ENCODE measurements around the gene SERTAD3. TPM values are rescaled to one million over a fixed set of nuclear protein-coding genes. Genes with fewer than 3 reads are reported as not detected.

Gene SERTAD3
- total RNA-seq, 2 experiments from 2014 or later, result 6.0 to 6.8 TPM

GRCh38 chr19:40419066-40419612 is 25.0 kb downstream of the SERTAD3 start:
- ChIA-PET CTCF (interaction anchor here (1.3 to 3.6 kb wide), 4 partner anchors 8 to 45 kb away, joined by 3 to 27 read pairs (median 18); partner anchors contain the start of genes BLVRB and SERTAD3), POLR2A (no interaction called here)

DNA sequence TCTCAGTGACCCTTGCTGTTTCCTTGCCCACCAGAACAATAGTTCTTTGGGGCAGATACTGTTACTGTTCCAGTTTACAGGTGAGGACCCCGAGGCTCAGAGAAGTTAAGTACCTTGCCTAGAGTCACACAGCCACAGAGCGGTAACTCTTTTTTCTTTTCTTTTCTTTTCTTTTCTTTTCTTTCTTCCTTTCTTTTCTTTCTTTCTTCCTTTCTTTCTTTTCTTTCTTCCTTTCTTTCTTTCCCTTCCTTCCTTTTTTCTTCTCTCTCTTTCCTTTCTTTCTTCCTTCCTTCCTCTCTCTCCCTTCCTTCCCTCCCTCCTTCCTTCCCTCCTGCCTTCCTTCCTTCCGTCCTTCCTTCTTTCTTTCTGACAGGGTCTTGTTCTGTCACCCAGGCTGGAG is 26.1 kb downstream of the SERTAD3 start:
- POLR2A ChIA-PET, result no interaction called here
- CTCF ChIA-PET, result interaction anchor here (1.3 kb wide), 2 partner anchors 14 to 15 kb away, joined by 3 read pairs; no protein-coding TSS in a partner anchor

- ChIA-PET CTCF (interaction anchor here (0.6 to 1.3 kb wide), 2 partner anchors 14 to 209 kb away, joined by 3 read pairs; no protein-coding TSS in a partner anchor), POLR2A (interaction anchor here (0.6 kb wide), 1 partner anchor 68 kb away, joined by 6 read pairs; no protein-coding TSS in a partner anchor)
Observed at GRCh38 chr19:40417643-40417981, 26.5 kb downstream of the SERTAD3 start.

DNA sequence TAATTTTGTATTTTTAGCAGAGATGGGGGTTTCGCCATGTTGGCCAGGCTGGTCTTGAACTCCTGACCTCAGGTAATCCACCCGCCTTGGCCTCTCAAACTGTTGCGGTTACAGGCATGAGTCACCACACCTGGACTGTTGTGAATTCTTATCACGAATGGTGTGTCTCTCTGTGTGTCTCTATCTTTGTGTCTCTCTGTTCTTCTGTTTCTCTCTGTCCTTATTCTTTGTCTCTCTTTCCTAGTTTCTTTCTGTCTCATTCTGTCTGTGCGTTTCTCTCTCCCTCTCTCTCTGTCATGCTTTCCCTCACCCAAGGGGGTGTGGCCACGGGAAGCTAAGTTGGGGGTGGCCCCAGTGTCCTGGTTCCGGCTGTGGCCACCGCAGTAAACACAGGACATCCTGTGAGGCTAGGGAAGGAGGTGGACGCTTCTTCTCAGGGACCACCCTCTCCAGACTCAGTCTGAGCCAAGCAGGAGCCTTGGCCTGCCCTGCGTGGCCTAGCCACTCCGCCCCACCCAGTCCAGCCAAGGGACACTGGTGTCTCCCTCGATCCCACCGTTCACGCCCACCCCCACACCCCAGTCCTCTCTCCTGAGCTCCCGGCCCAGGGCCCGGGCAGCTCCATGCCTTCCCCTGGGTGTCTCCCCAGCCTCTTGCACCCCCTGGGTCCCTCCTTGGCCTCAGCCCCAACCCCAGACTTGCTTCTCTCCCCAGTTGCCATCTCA is 27.1 kb downstream of the SERTAD3 start:
- ChIA-PET POLR2A (interaction anchor here (0.6 kb wide), 1 partner anchor 67 kb away, joined by 6 read pairs; no protein-coding TSS in a partner anchor), CTCF (interaction anchor here (0.6 to 1.3 kb wide), 2 partner anchors 14 to 209 kb away, joined by 3 read pairs; no protein-coding TSS in a partner anchor)

GRCh38 chr19:40415768-40416167 is 28.4 kb downstream of the SERTAD3 start:
- ChIA-PET POLR2A (interaction anchor here (0.5 kb wide), 1 partner anchor 223 kb away, joined by 7 read pairs; no protein-coding TSS in a partner anchor), CTCF (interaction anchor here (0.8 kb wide), 1 partner anchor 111 kb away, joined by 3 read pairs; no protein-coding TSS in a partner anchor)

DNA sequence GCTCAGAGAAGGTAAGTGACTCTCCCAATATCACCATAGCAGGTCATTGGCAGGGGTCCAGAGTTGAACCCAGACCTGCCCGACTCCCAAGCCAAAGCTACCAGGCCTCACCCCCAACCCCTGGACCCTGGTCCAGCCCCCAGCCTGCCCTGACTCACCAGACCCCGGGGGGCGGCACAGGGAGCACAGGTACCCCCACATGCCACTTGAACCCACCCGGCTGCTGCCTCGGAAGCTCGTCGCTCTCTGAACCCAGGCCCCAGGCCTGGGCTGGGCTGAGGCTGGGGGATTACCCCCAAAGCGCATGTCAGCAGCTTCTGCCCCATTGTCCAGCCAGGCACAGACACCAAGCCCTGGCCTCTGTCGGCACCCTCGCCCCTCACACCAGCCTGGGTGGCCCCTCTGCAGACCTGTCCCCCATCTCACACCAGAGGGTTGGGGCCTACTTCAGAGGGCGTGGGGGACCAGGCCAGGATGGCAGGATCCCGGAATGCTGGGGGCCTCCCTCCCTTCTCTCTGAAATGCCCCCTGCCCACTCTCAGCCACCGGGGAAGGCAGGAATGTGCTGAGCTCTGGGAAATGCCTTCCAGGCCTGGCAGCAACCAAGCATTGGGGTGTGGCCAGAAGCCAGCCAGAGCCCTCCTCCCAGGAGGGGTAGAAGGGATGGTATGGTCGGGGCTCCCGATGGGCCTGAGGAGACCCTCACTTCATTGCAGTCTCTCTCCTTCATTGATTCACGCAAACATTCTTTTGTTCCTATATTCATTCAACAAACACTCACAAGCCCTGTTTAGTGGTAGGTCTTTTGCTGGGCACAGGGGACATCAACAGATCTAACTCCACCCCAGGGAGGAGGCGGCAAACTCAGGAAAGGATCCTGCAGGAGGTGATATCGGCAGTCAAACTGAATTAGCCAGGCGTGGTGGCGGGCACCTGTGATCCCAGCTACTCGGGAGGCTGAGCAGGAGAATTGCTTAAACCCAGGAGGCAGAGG is 29.3 kb downstream of the SERTAD3 start:
- CTCF ChIA-PET, result interaction anchor here (0.6 kb wide), 1 partner anchor 1077 kb away, joined by 4 read pairs; no protein-coding TSS in a partner anchor
- POLR2A ChIA-PET, result interaction anchor here (0.5 kb wide), 1 partner anchor 224 kb away, joined by 7 read pairs; no protein-coding TSS in a partner anchor

DNA sequence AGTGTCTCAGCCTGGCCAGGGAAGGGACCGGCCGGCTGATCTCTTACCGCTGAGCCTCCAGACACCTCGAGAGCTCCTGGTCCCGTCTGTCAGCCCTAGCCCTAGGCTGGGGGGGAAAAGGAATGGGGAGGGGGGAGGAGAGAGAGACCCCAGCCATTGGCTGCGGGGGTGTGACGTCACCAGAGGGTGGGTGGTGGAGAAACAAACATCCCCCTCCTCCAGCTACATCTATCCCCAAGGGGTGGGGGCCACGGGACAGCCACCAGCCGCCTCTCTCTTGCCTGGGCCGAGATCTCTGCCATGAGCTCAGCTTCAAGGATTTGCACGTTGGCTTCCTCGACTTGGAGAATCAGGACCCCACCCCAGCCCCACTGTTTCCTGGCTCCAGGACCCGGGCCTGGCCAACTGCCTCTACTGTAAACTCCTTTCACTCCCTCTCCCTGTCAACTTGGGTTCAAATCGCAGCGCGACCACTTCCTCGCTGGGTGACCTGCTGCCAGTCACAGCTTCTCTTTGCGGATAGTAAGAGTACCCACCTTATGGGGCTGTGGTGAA is 30.8 kb downstream of the SERTAD3 start, which contains the start of gene PRX:
Gene PRX (minus strand): TSS at position 88 of the 555 bp plus-strand sequence. CDS start 5,446 bp downstream, outside the sequence.
- POLR2A ChIA-PET, result no interaction called here
- CTCF ChIA-PET, result no interaction called here

DNA sequence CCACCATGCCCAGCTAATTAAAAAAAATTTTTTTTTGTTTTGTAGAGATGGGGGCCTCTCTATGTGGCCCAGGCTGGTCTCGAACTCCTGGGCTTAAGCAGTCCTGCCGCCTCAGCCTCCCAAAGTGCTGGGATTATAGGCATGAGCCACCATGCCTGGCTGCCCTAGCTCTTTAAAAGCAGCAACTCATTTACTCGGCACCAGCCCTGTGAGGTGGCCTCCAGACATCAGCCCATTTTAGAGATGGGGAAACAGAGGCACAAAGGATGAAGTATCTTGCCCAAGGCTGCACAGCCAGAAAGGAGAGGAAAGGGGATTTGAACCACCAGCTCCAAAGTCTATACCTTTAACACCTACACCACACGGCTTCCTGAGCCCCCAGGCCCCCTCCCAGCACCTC is 31.3 kb downstream of the SERTAD3 start:
- CTCF ChIA-PET, result interaction anchor here (2.7 kb wide), 1 partner anchor 7 kb away, joined by 16 read pairs; no protein-coding TSS in a partner anchor
- POLR2A ChIA-PET, result interaction anchor here (0.6 kb wide), 1 partner anchor 262 kb away, joined by 4 read pairs; no protein-coding TSS in a partner anchor

DNA sequence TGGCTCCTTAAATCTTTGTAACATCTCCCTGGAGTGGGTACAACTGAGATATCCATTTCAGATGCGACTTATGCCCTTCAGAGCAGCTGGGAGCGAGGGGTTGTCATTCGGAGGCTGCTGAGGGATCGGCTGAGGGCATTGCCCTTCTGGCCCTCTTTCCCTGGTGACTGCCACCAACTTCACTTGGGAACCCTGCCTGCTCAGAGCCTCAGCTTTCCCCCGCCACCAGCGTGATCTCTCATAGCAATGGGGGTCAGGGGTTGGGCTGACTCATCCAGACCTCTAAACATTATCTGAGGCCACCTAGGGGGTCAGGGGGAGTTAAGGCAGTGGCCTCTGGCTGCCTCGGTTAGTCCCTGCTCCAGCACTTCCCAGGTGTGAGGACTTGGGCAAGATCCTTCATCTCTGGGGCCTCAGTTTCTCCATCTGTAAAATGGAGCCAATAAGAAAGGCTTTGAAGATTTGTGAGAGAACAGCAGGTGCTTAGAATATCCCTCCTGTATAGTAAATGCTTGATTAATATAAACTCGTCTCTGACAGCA is 32.1 kb downstream of the SERTAD3 start:
- POLR2A ChIA-PET, result no interaction called here

GRCh38 chr19:40411125-40411842 is 32.9 kb downstream of the SERTAD3 start:
- ChIA-PET POLR2A (no interaction called here), CTCF (interaction anchor here (1.2 to 2.7 kb wide), 2 partner anchors 9 to 188 kb away, joined by 4 to 16 read pairs; no protein-coding TSS in a partner anchor)

More for the DNA sequence above, 32.1 kb downstream of the SERTAD3 start:
- CTCF ChIA-PET, result interaction anchor here (2.7 kb wide), 1 partner anchor 8 kb away, joined by 16 read pairs; no protein-coding TSS in a partner anchor

DNA sequence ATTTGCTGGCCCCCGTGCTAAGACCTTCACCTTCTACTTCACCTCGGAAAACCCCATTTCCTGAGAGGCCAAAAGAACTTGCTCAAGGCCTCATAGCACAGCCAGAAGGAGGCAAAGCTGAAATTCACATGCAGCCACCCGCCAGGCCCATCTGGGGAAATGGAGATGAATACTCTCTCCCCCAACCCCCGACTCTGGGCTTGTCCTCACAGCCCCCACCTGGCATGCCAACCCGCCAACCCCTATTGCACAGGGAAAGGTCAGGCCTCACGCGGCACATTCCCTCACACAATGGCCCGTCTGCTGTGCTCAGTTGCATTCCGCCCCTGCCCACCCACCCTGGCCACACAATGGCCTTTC is 34.1 kb downstream of the SERTAD3 start:
- ChIA-PET CTCF (interaction anchor here (1.2 kb wide), 1 partner anchor 189 kb away, joined by 4 read pairs; no protein-coding TSS in a partner anchor), POLR2A (no interaction called here)

GRCh38 chr19:40408598-40408925 is 35.6 kb downstream of the SERTAD3 start:
- POLR2A ChIA-PET, result interaction anchor here (0.6 kb wide), 1 partner anchor 212 kb away, joined by 3 read pairs; no protein-coding TSS in a partner anchor

GRCh38 chr19:40407714-40408597 is 36.2 kb downstream of the SERTAD3 start:
- POLR2A ChIA-PET, result interaction anchor here (0.6 kb wide), 1 partner anchor 213 kb away, joined by 3 read pairs; no protein-coding TSS in a partner anchor
- CTCF ChIA-PET, result interaction anchor here (0.9 to 2.8 kb wide), 3 partner anchors 13 to 103 kb away, joined by 3 to 12 read pairs (median 4); no protein-coding TSS in a partner anchor

More at GRCh38 chr19:40408598-40408925, 35.6 kb downstream of the SERTAD3 start:
- CTCF ChIA-PET, result interaction anchor here (0.9 kb wide), 1 partner anchor 23 kb away, joined by 3 read pairs; no protein-coding TSS in a partner anchor

DNA sequence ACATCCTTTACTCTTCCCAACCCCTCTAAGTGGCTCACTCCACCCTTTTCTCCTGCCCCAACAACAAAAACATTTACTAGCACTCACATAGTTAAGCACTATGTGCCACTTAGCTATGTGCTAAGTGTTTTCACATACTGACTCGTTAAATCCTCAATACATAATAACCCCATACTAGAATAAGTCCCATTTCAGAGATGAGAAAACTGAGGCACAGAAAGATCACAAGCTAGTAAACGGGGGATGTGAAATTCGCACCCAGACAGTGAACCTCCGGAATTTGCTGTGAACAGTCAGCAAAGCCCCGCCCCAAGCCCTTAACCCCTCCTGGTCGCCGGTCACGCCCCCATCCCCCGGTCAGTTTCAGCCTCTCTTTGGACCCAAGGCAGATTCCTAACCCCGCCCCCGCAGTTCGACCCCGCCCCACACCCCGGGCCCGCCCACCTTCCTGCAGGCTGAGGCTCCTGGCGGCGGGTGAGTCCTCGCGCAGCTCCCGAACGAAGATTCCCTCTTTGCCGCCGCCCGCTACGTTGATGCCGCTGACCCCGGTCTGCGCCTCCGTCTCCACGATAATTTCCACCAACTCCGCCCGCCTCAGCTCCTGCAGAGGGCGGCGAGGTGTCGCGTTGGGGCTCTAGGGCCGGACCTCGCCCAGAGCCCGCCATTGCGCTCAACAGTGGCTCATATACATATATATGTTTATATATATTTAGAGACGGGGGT is 40.7 kb downstream of the SERTAD3 start:
- CTCF ChIA-PET, result interaction anchor here (0.7 to 3.5 kb wide), 7 partner anchors 13 to 288 kb away, joined by 3 to 18 read pairs (median 3); partner anchors contain the start of gene SERTAD1
- POLR2A ChIA-PET, result interaction anchor here (0.5 to 1.0 kb wide), 4 partner anchors 40 to 1436 kb away, joined by 3 to 6 read pairs (median 3); partner anchors contain the start of gene SERTAD3

DNA sequence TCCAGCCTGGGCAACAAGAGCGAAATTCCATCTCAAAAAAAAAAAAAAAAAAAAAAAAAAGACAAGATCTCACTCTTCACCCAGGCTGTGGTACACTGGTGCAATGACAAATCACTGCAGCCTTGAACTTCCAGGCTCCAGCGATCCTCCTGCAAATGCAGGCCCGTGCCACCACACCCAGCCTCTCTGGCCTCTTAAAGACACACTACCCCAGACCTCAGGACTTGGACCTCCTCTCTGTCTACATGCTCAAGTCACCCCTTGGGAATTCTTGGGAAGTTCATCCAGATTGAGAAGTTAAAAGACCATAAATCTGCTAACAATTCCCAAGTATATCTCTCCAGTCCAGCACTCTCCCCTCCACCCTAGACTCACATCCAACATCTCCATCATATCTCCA is 43.6 kb downstream of the SERTAD3 start:
- POLR2A ChIA-PET, result interaction anchor here (0.7 kb wide), 1 partner anchor 20 kb away, joined by 12 read pairs; no protein-coding TSS in a partner anchor
- CTCF ChIA-PET, result no interaction called here

All from activated CD8-positive, alpha-beta memory T cell treated with anti-CD3 and anti-CD28 coated beads for 36 hours (primary cell).